HG02678 (cell line): Measurements from ENCODE around the gene CCDC192.
"Not testable (repeated sequence)": the region's sequence is repeated elsewhere in the genome, so short reads cannot be mapped to it uniquely, and the experiment has no call there.

Source experiments
- ATAC-seq: cut with Tn5 transposase; IDR thresholded peaks from one replicate; pipeline ENCODE4 v1.9.1; 2021; ENCODE audit warnings: mild to moderate bottlenecking, moderate library complexity; ENCODE audit not compliant: unreplicated experiment

CCDC192 gene

GRCh38 chr5:127697894-127698600 lies 5.1 kb upstream of the CCDC192 start:
- no peak for ATAC-seq

GRCh38 chr5:127699416-127699815 lies 3.8 kb upstream of the CCDC192 start:
- no peak for ATAC-seq

GRCh38 chr5:127700237-127700766 lies 2.9 kb upstream of the CCDC192 start:
- no peak for ATAC-seq

- no peak for ATAC-seq
Measured at GRCh38 chr5:127702434-127702833, 757 bp upstream of the CCDC192 start.

- ATAC-seq: no peak
Measured at GRCh38 chr5:127705120-127705892, 2.1 kb downstream of the CCDC192 start.

GRCh38 chr5:127706691-127707090 lies 3.5 kb downstream of the CCDC192 start:
- ATAC-seq: no peak

GRCh38 chr5:127707209-127707608 lies 4.0 kb downstream of the CCDC192 start:
- ATAC-seq: no peak

GRCh38 chr5:127713083-127713482 lies 9.9 kb downstream of the CCDC192 start:
- not testable (repeated sequence) for ATAC-seq

- ATAC-seq: no peak
Measured at GRCh38 chr5:127718181-127718580, 15.0 kb downstream of the CCDC192 start.

- ATAC-seq: no peak
Measured at GRCh38 chr5:127723571-127723970, 20.4 kb downstream of the CCDC192 start.

GRCh38 chr5:127725673-127726072 lies 22.5 kb downstream of the CCDC192 start:
- no peak for ATAC-seq

- ATAC-seq: no peak
Measured at GRCh38 chr5:127732963-127733362, 29.8 kb downstream of the CCDC192 start.

GRCh38 chr5:127739348-127739747 lies 36.2 kb downstream of the CCDC192 start:
- ATAC-seq: not testable (repeated sequence)

GRCh38 chr5:127739807-127740384 lies 36.7 kb downstream of the CCDC192 start:
- ATAC-seq: no peak

- no peak for ATAC-seq
Measured at GRCh38 chr5:127741412-127741811, 38.2 kb downstream of the CCDC192 start.

GRCh38 chr5:127744241-127744640 lies 41.0 kb downstream of the CCDC192 start:
- ATAC-seq: no peak

- ATAC-seq: no peak
Measured at GRCh38 chr5:127746756-127747155, 43.6 kb downstream of the CCDC192 start.

GRCh38 chr5:127752503-127753265 lies 49.5 kb downstream of the CCDC192 start:
- not testable (repeated sequence) for ATAC-seq

GRCh38 chr5:127754259-127754658 lies 51.1 kb downstream of the CCDC192 start:
- ATAC-seq: no peak

GRCh38 chr5:127754706-127755105 lies 51.5 kb downstream of the CCDC192 start:
- no peak for ATAC-seq

GRCh38 chr5:127757576-127757975 lies 54.4 kb downstream of the CCDC192 start:
- peak; percentile 90 for ATAC-seq
